ENCODE data around the gene HHLA2.

HHLA2 gene

GRCh38 chr3:108393128-108393900 lies 97.0 kb downstream of the HHLA2 start:
- Histone ChIP-seq H3K4me3 (ENCODE audit: low read depth, low read length) (no peak overlapping the region), H3K27ac (ENCODE audit: low read depth, low read length) (no peak overlapping the region), H3K9me3 (ENCODE audit: control insufficient read depth, insufficient read depth, low read length) (no peaks in the 10 kb centered on the region)

GRCh38 chr3:108394016-108394415 lies 97.7 kb downstream of the HHLA2 start:
- no peaks in the 10 kb centered on the region for H3K9me3 ChIP-seq (ENCODE audit: control insufficient read depth, insufficient read depth, low read length)
- H3K27ac ChIP-seq (ENCODE audit: low read depth, low read length) = no peak overlapping the region
- H3K27me3 ChIP-seq (ENCODE audit: control insufficient read depth, insufficient read depth, low read length) = no peaks in the 10 kb centered on the region
- no peaks in the 10 kb centered on the region for H3K36me3 ChIP-seq (ENCODE audit: control insufficient read depth, insufficient read depth, low read length)
- H3K4me1 ChIP-seq (ENCODE audit: control insufficient read depth, insufficient read depth, low read length) = peaks cover 18% of the 10 kb centered on the region; the same call in 1 of the 2 replicates
- H3K4me3 ChIP-seq (ENCODE audit: low read depth, low read length) = no peak overlapping the region
- H3K9ac ChIP-seq (ENCODE audit: low read depth, low read length) = no peak overlapping the region

More at GRCh38 chr3:108393128-108393900, 97.0 kb downstream of the HHLA2 start:
- Histone ChIP-seq H3K9ac (ENCODE audit: low read depth, low read length) (no peak overlapping the region), H3K4me1 (ENCODE audit: control insufficient read depth, insufficient read depth, low read length) (peaks cover 18% of the 10 kb centered on the region; the same call in 1 of the 2 replicates), H3K27me3 (ENCODE audit: control insufficient read depth, insufficient read depth, low read length) (no peaks in the 10 kb centered on the region), H3K36me3 (ENCODE audit: control insufficient read depth, insufficient read depth, low read length) (no peaks in the 10 kb centered on the region)

GRCh38 chr3:108394563-108394962 lies 98.2 kb downstream of the HHLA2 start:
- Histone ChIP-seq H3K27ac (ENCODE audit: low read depth, low read length) (no peak overlapping the region), H3K9me3 (ENCODE audit: control insufficient read depth, insufficient read depth, low read length) (no peaks in the 10 kb centered on the region), H3K9ac (ENCODE audit: low read depth, low read length) (no peak overlapping the region), H3K27me3 (ENCODE audit: control insufficient read depth, insufficient read depth, low read length) (no peaks in the 10 kb centered on the region), H3K36me3 (ENCODE audit: control insufficient read depth, insufficient read depth, low read length) (no peaks in the 10 kb centered on the region), H3K4me3 (ENCODE audit: low read depth, low read length) (no peak overlapping the region), H3K4me1 (ENCODE audit: control insufficient read depth, insufficient read depth, low read length) (peaks cover 15% of the 10 kb centered on the region; the same call in 1 of the 2 replicates)

GRCh38 chr3:108396336-108396735 lies 100.0 kb downstream of the HHLA2 start:
- Histone ChIP-seq H3K36me3 (ENCODE audit: control insufficient read depth, insufficient read depth, low read length) (no peaks in the 10 kb centered on the region), H3K9ac (ENCODE audit: low read depth, low read length) (no peak overlapping the region), H3K27ac (ENCODE audit: low read depth, low read length) (no peak overlapping the region), H3K4me1 (ENCODE audit: control insufficient read depth, insufficient read depth, low read length) (peaks cover 14% of the 10 kb centered on the region; the same call in 1 of the 2 replicates), H3K27me3 (ENCODE audit: control insufficient read depth, insufficient read depth, low read length) (no peaks in the 10 kb centered on the region), H3K9me3 (ENCODE audit: control insufficient read depth, insufficient read depth, low read length) (no peaks in the 10 kb centered on the region), H3K4me3 (ENCODE audit: low read depth, low read length) (no peak overlapping the region)

GRCh38 chr3:108398510-108398909 lies 102.2 kb downstream of the HHLA2 start:
- H3K4me3 ChIP-seq (ENCODE audit: low read depth, low read length) = no peak overlapping the region
- no peaks in the 10 kb centered on the region for H3K9me3 ChIP-seq (ENCODE audit: control insufficient read depth, insufficient read depth, low read length)
- H3K27ac ChIP-seq (ENCODE audit: low read depth, low read length) = no peak overlapping the region
- H3K9ac ChIP-seq (ENCODE audit: low read depth, low read length) = no peak overlapping the region
- H3K36me3 ChIP-seq (ENCODE audit: control insufficient read depth, insufficient read depth, low read length) = no peaks in the 10 kb centered on the region
- no peaks in the 10 kb centered on the region for H3K27me3 ChIP-seq (ENCODE audit: control insufficient read depth, insufficient read depth, low read length)
- 0 out of 2 replicates have a peak, but pooled peaks cover 7% of the 10 kb centered on the region for H3K4me1 ChIP-seq (ENCODE audit: control insufficient read depth, insufficient read depth, low read length)

GRCh38 chr3:108401836-108402235 lies 105.5 kb downstream of the HHLA2 start:
- Histone ChIP-seq H3K9ac (ENCODE audit: low read depth, low read length) (no peak overlapping the region), H3K9me3 (ENCODE audit: control insufficient read depth, insufficient read depth, low read length) (no peaks in the 10 kb centered on the region), H3K27me3 (ENCODE audit: control insufficient read depth, insufficient read depth, low read length) (no peaks in the 10 kb centered on the region), H3K4me1 (ENCODE audit: control insufficient read depth, insufficient read depth, low read length) (peaks cover under 1% of the 10 kb centered on the region; the same call in 1 of the 2 replicates), H3K27ac (ENCODE audit: low read depth, low read length) (no peak overlapping the region), H3K4me3 (ENCODE audit: low read depth, low read length) (no peak overlapping the region), H3K36me3 (ENCODE audit: control insufficient read depth, insufficient read depth, low read length) (no peaks in the 10 kb centered on the region)

- Histone ChIP-seq H3K9ac (ENCODE audit: low read depth, low read length) (no peak overlapping the region), H3K9me3 (ENCODE audit: control insufficient read depth, insufficient read depth, low read length) (no peaks in the 10 kb centered on the region), H3K4me3 (ENCODE audit: low read depth, low read length) (no peak overlapping the region), H3K36me3 (ENCODE audit: control insufficient read depth, insufficient read depth, low read length) (no peaks in the 10 kb centered on the region), H3K4me1 (ENCODE audit: control insufficient read depth, insufficient read depth, low read length) (peaks cover 7% of the 10 kb centered on the region; the same call in 1 of the 2 replicates), H3K27ac (ENCODE audit: low read depth, low read length) (no peak overlapping the region), H3K27me3 (ENCODE audit: control insufficient read depth, insufficient read depth, low read length) (no peaks in the 10 kb centered on the region)
These were observed 106.8 kb downstream of the HHLA2 start for GRCh38 chr3:108403198-108403597.

- no peak overlapping the region for H3K27ac ChIP-seq (ENCODE audit: low read depth, low read length)
- peaks cover 7% of the 10 kb centered on the region; the same call in 1 of the 2 replicates for H3K4me1 ChIP-seq (ENCODE audit: control insufficient read depth, insufficient read depth, low read length)
- H3K36me3 ChIP-seq (ENCODE audit: control insufficient read depth, insufficient read depth, low read length) = no peaks in the 10 kb centered on the region
- H3K27me3 ChIP-seq (ENCODE audit: control insufficient read depth, insufficient read depth, low read length) = no peaks in the 10 kb centered on the region
- no peak overlapping the region for H3K4me3 ChIP-seq (ENCODE audit: low read depth, low read length)
- H3K9me3 ChIP-seq (ENCODE audit: control insufficient read depth, insufficient read depth, low read length) = no peaks in the 10 kb centered on the region
- H3K9ac ChIP-seq (ENCODE audit: low read depth, low read length) = no peak overlapping the region
These were observed 107.5 kb downstream of the HHLA2 start for GRCh38 chr3:108403686-108404345.

- no peaks in the 10 kb centered on the region for H3K9me3 ChIP-seq (ENCODE audit: control insufficient read depth, insufficient read depth, low read length)
- no peaks in the 10 kb centered on the region for H3K36me3 ChIP-seq (ENCODE audit: control insufficient read depth, insufficient read depth, low read length)
- H3K27me3 ChIP-seq (ENCODE audit: control insufficient read depth, insufficient read depth, low read length) = no peaks in the 10 kb centered on the region
- H3K27ac ChIP-seq (ENCODE audit: low read depth, low read length) = no peak overlapping the region
- no peak overlapping the region for H3K9ac ChIP-seq (ENCODE audit: low read depth, low read length)
- no peak overlapping the region for H3K4me3 ChIP-seq (ENCODE audit: low read depth, low read length)
- peaks cover 7% of the 10 kb centered on the region; the same call in 1 of the 2 replicates for H3K4me1 ChIP-seq (ENCODE audit: control insufficient read depth, insufficient read depth, low read length)
These were observed 108.0 kb downstream of the HHLA2 start for GRCh38 chr3:108404368-108404767.

- H3K36me3 ChIP-seq (ENCODE audit: control insufficient read depth, insufficient read depth, low read length) = no peaks in the 10 kb centered on the region
- no peak overlapping the region for H3K27ac ChIP-seq (ENCODE audit: low read depth, low read length)
These were observed 109.8 kb downstream of the HHLA2 start for GRCh38 chr3:108406063-108406660.

More at GRCh38 chr3:108406063-108406660, 109.8 kb downstream of the HHLA2 start:
- Histone ChIP-seq H3K4me3 (ENCODE audit: low read depth, low read length) (no peak overlapping the region), H3K4me1 (ENCODE audit: control insufficient read depth, insufficient read depth, low read length) (peaks cover 7% of the 10 kb centered on the region; the same call in 1 of the 2 replicates), H3K9ac (ENCODE audit: low read depth, low read length) (no peak overlapping the region), H3K9me3 (ENCODE audit: control insufficient read depth, insufficient read depth, low read length) (peaks cover 4% of the 10 kb centered on the region; the same call in 1 of the 2 replicates), H3K27me3 (ENCODE audit: control insufficient read depth, insufficient read depth, low read length) (no peaks in the 10 kb centered on the region)
